ENCODE results near the gene RASGRP1.

DNA sequence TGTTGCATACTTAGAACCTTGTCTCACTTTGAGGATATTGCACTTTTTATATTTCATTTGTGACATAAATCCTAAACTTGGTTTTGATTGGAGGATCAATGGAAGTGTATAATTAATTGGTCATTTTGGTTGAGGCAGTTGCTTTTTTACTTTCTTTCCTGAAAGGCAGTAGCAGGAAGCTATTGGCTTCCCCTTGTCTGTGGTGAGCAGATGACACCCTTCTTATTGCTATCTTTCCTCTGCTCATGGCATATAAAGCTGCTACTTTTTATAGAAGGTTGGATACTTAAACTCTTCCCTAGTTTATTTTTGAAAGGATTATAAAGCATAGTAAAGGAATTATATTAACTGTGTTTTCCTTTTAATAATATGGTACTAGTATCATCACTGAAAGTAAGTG, 82.0 kb downstream of the RASGRP1 start:
- TF ChIP-seq POLR2A (IDR thresholded peaks at IDR 0.05): no peak
- TF ChIP-seq, protein P1, sequence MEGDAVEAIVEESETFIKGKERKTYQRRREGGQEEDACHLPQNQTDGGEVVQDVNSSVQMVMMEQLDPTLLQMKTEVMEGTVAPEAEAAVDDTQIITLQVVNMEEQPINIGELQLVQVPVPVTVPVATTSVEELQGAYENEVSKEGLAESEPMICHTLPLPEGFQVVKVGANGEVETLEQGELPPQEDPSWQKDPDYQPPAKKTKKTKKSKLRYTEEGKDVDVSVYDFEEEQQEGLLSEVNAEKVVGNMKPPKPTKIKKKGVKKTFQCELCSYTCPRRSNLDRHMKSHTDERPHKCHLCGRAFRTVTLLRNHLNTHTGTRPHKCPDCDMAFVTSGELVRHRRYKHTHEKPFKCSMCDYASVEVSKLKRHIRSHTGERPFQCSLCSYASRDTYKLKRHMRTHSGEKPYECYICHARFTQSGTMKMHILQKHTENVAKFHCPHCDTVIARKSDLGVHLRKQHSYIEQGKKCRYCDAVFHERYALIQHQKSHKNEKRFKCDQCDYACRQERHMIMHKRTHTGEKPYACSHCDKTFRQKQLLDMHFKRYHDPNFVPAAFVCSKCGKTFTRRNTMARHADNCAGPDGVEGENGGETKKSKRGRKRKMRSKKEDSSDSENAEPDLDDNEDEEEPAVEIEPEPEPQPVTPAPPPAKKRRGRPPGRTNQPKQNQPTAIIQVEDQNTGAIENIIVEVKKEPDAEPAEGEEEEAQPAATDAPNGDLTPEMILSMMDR (IDR thresholded peaks at IDR 0.05): no peak

All from suprapubic skin (tissue), 3 donors.